SW480 (cell line): ENCODE results near the gene TMEM106B.

ENCODE experiments used
- DNase-seq: peaks from one replicate; pipeline ENCODE4 v3.0.0-alpha.2; 2016; ENCODE audit warnings: low spot score

TMEM106B gene

GRCh38 chr7:12228024-12228423 lies 16.9 kb downstream of the TMEM106B start:
- DNase-seq: no peak

DNA sequence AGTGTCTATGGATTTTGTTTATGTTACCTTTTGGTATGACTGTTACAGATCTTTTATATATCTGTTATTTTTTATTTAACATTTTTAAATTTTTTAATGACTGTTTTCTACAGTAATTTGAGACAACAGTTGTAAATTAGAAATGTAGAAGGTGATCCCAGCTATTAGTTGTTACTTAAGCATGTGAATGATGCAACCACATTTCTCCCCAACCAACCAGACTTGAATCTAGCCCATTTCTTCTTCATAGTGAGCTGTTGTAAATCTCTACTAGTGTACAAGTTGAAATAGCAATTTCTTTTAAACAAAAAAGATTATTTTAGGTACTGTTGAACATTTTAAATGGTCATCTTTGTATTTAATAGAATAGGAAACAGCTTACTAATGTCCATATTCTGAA lies 18.0 kb downstream of the TMEM106B start:
- no peak for DNase-seq

- no peak for DNase-seq
Measured at GRCh38 chr7:12231097-12231496, 20.0 kb downstream of the TMEM106B start.

GRCh38 chr7:12233175-12233574 lies 22.1 kb downstream of the TMEM106B start:
- no peak for DNase-seq

GRCh38 chr7:12234334-12234865 lies 23.3 kb downstream of the TMEM106B start:
- DNase-seq: no peak

GRCh38 chr7:12235970-12236369 lies 24.9 kb downstream of the TMEM106B start:
- no peak for DNase-seq

DNA sequence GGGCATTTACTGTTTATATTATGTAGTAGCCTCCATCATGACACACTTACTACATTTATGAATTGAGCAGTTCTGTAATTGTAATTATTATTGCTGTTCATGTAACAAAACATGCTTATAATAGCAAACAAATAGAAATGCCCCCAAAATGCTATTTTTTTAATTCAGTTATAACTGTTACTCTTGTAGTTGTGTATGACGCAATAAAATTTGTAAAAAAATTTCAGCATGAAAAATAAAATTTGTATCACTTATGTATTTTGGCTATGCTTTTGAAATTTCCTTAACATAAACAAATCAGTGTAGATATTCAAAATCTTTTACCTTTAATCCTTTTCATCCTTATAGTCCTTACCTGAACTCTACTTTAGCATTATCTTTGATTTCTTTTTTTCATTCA lies 25.9 kb downstream of the TMEM106B start:
- DNase-seq: no peak

DNA sequence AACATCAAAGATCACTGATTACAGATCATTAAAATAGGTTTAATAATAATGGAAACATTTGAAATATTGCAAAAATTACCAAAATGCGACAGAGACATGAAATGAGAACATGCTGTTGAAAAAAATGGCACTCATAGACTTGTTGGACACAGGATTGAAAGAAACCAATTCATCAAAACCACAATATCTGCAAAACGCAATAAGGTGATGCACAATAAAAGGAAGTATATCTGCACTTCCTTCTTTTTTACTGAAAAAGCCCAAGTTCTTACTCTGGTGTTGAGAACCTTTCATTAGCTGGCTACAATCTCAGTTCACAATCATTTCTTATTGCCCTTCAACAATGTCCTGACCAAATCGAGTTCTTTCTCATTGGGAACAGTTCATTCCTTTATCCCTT lies 28.7 kb downstream of the TMEM106B start:
- no peak for DNase-seq

- DNase-seq: peak; percentile 43
Measured at GRCh38 chr7:12244129-12244528, 33.0 kb downstream of the TMEM106B start.

DNA sequence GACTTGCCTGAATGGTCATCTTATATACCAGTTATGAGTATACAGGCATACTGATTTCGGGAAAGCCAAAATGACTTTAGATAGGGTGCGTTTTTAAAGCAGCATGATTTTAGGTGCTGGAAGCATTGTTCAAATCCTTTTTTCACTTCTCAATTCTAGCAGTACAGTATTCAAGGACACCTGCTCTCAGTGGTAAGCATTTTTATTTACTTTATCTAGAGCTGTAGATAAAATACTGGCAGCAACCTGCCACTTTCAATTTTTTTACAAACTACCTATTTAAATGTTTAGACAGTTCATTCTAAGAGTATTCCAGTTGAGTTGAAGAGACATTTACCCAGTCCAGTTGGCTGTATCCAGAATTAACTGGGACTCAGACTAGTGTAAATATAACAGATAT lies 33.6 kb downstream of the TMEM106B start:
- no peak for DNase-seq

DNA sequence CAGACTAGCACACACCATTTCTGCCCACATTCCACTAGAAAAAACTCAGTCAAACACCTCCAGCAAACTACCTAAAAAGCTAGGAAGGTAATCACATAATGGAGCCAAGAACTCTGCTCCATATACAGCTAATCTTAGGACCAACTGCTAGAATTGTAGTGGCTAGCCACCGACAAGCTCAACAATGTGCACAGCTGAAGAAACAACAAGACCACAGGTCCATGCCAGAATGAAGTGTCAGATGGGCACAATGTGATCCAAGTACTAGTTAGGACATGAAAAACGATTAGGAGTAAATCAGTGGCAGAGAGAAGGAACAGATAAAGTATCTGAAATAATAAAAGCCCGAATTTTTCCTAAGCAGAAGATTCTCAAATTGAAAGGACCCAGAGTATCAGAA lies 38.6 kb downstream of the TMEM106B start:
- DNase-seq: no peak

DNA sequence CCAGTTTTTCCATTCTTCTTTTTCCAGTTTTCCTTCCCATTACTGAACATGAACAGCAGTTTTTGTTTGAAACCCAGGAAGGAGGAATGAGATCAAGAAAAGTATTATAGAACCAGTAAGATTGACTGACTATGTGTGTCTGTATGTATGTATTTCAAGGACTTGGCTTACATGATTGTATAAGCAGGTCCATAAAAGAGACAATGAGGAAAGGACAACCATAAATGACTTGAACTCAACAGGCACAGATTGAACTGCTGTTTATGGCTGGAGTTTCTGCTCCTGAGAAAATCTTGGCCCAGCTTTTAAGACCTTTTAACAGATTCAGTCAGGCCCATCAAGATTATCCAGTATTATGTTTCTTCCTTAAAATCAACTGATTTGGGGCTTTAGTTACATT lies 39.1 kb downstream of the TMEM106B start:
- no peak for DNase-seq

GRCh38 chr7:12256090-12256489 lies 45.0 kb downstream of the TMEM106B start:
- peak; percentile 29 for DNase-seq

GRCh38 chr7:12257582-12257981 lies 46.5 kb downstream of the TMEM106B start:
- DNase-seq: peak; percentile 35

DNA sequence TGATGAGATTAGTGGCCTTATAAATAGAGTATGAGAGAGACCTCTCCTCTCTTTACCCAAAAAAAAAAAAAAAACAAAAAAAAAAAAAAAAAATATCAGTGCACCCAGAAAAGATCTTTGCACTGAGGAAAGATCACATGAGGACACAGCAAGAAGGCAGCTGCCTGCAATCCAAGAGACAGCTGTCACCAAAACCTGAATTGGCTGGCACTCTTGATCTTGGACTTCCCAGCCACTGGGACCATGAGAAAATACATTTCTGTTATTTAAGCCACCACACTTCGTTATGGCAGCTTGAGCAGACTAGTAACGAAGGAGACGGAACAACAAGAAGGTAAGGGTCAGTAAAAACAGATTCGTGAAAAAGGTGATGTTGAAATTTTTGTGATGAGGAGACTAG lies 47.0 kb downstream of the TMEM106B start:
- no peak for DNase-seq

- no peak for DNase-seq
Measured at GRCh38 chr7:12267542-12267941, 56.4 kb downstream of the TMEM106B start.

- no peak for DNase-seq
Measured at GRCh38 chr7:12269100-12269895, 58.2 kb downstream of the TMEM106B start.

GRCh38 chr7:12281038-12281437 lies 69.9 kb downstream of the TMEM106B start:
- no peak for DNase-seq

DNA sequence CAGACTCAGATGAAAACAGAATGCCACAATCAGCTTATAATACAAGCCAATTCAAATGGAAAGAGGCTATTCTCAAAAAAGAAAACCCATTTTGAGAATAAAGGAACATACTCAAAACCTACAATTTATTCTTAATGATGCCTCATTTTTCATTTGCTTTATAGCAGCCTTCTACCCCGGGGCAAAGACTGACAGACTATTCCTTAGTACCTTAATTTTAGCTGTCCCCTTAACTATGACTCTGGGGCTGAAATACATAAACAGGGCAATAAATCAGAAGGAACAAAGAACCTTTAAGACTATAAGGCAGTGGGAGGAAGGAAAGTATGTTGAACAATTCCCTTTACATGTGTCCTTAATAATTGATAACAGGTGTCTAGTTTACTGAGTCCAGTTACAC lies 76.8 kb downstream of the TMEM106B start:
- DNase-seq: no peak

GRCh38 chr7:12289996-12290395 lies 78.9 kb downstream of the TMEM106B start:
- no peak for DNase-seq

- no peak for DNase-seq
Measured at GRCh38 chr7:12290761-12291160, 79.7 kb downstream of the TMEM106B start.

DNA sequence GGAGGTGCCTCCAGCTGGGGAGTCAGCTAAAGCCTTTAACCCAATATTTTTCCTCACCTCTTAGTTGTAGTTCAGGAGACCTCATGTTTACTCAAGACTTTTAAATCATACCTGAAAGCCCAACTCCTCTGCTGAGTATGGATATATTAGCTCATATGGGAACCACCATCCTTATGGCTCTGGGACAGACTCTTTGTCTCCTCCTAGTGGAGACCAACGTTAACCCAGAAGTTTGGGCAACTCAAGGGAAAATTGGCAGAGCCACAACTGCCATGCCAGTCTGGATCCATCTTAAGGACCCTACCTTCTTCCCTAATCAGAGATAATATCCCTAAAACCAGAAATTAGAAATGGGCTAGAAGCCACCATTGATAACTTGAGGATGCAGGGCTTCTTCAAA lies 80.8 kb downstream of the TMEM106B start:
- DNase-seq: peak; percentile 6
